A673 (cell line): ENCODE results near the gene TRAF3IP1. TPM values are rescaled to one million over a fixed set of nuclear protein-coding genes. Genes with fewer than 3 reads are reported as not detected.

ENCODE experiments used
- BruUV-seq: library from RNA; stranded (reverse); fragments of 400-500 nt; replicated peaks from 2 replicates; lab custom pipeline; 2021; lab: Mats Ljungman, UMichigan
- CTCF ChIA-PET: fragments of 300-600 bp; sonication (Branson Sonifier 250); formaldehyde crosslinking; loops from one replicate; lab custom pipeline; 2022; ENCODE audit warnings: antibody characterized with exemption; lab: Charles Lee
- POLR2A ChIA-PET: fragments of 300-600 bp; sonication (Branson Sonifier 250); formaldehyde crosslinking; loops from one replicate; lab custom pipeline; 2022; ENCODE audit warnings: antibody characterized with exemption; ENCODE audit not compliant: low non-redundant PET; lab: Charles Lee
- DNase-seq: peaks from one replicate; pipeline ENCODE4 v3.0.0-alpha.2; 2015; ENCODE audit warnings: low spot score
- H3K27ac ChIP-seq: fragments of 200-600 bp; sonication (generic); 2 replicates; pipeline ENCODE4 v1.5.1; 2016; ENCODE audit warnings: mixed run types, low read depth, mild to moderate bottlenecking, mixed read lengths, antibody characterized with exemption, low read length; ENCODE audit not compliant: poor library complexity, severe bottlenecking
- H3K27me3 ChIP-seq: fragments of 200-600 bp; sonication (generic); replicated peaks from 2 replicates; pipeline ENCODE4 v1.6.1; 2017; ENCODE audit warnings: mixed run types, low read depth, mild to moderate bottlenecking, mixed read lengths, antibody characterized with exemption, low read length; ENCODE audit not compliant: insufficient read depth, poor library complexity
- H3K36me3 ChIP-seq: fragments of 200-600 bp; sonication (generic); 2 replicates; pipeline ENCODE4 v1.6.1; 2016; ENCODE audit warnings: mixed run types, mild to moderate bottlenecking, mixed read lengths, antibody characterized with exemption, low read length; ENCODE audit not compliant: insufficient read depth, poor library complexity, severe bottlenecking
- H3K4me1 ChIP-seq: fragments of 200-600 bp; sonication (generic); 2 replicates; pipeline ENCODE4 v1.6.1; 2017; ENCODE audit warnings: mixed run types, mild to moderate bottlenecking, mixed read lengths, antibody characterized with exemption, low read length; ENCODE audit not compliant: insufficient read depth, poor library complexity, severe bottlenecking
- H3K4me3 ChIP-seq: fragments of 200-600 bp; sonication (generic); 2 replicates; pipeline ENCODE4 v1.5.1; 2016; ENCODE audit warnings: low read depth, mixed run types, mild to moderate bottlenecking, mixed read lengths, low read length; ENCODE audit not compliant: poor library complexity, severe bottlenecking
- H3K9me3 ChIP-seq: fragments of 200-600 bp; sonication (generic); 2 replicates; pipeline ENCODE4 v1.6.1; 2016; ENCODE audit warnings: mixed run types, low read depth, mild to moderate bottlenecking, mixed read lengths, antibody characterized with exemption, low read length; ENCODE audit not compliant: poor library complexity, severe bottlenecking
- EZH2 ChIP-seq: fragments of 200-600 bp; sonication (generic); IDR thresholded peaks from 2 replicates; pipeline ENCODE4 v1.6.1; 2017; ENCODE audit warnings: borderline replicate concordance, low read depth, mild to moderate bottlenecking, mixed read lengths, antibody characterized with exemption, low read length; ENCODE audit not compliant: poor library complexity, severe bottlenecking
- intact Hi-C: fragments of 100-400 bp; cut with micrococcal nuclease; formaldehyde crosslinking; loops from one replicate; pipeline ENCODE4 v1.10.0; 2022; ENCODE audit not compliant: unreplicated experiment
- total RNA-seq: library from RNA; stranded (reverse); gene quantifications from 2 replicates; pipeline ENCODE4 v1.2.3, GENCODE V29; 2021
- TF ChIP-seq, protein P1 (sequence below): fragments of 300-800, 200-600 bp; sonication (generic); conservative IDR thresholded peaks from 2 replicates; pipeline ENCODE4 v1.5.1; 2017; ENCODE audit warnings: low read depth, mild to moderate bottlenecking, antibody characterized with exemption, low read length, moderate library complexity, mixed read lengths

The TRAF3IP1 gene
- total RNA-seq, 1 experiment from 2014 or later = 23.0 TPM

DNA sequence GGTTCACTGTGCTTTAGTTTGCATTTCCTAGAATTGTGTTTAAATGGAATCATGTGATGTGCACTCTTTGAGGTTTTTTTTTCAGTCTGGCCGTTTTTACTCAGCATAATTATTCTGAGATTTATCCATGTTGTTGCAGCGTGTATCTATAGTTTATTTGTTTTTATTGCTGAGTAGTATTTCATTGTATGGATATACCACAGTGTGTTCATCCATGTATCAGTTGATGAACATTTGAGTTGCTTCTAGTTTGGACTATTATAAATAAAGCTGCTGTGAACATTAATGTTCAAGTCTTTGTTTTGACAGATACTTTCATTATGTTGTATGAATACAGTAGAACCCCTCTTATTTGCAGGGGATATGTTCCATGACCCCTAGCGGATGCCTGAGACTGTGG lies 39.1 kb downstream of the TRAF3IP1 start:
- Histone ChIP-seq H3K9me3 (no peaks in the 10 kb centered on the region), H3K27ac (no peak overlapping the region), H3K4me3 (no peak overlapping the region), H3K4me1 (no peaks in the 10 kb centered on the region), H3K27me3 (no peaks in the 10 kb centered on the region), H3K36me3 (no peaks in the 10 kb centered on the region)
- no peak for DNase-seq
- no peak for TF ChIP-seq EZH2
- TF ChIP-seq, protein P1, sequence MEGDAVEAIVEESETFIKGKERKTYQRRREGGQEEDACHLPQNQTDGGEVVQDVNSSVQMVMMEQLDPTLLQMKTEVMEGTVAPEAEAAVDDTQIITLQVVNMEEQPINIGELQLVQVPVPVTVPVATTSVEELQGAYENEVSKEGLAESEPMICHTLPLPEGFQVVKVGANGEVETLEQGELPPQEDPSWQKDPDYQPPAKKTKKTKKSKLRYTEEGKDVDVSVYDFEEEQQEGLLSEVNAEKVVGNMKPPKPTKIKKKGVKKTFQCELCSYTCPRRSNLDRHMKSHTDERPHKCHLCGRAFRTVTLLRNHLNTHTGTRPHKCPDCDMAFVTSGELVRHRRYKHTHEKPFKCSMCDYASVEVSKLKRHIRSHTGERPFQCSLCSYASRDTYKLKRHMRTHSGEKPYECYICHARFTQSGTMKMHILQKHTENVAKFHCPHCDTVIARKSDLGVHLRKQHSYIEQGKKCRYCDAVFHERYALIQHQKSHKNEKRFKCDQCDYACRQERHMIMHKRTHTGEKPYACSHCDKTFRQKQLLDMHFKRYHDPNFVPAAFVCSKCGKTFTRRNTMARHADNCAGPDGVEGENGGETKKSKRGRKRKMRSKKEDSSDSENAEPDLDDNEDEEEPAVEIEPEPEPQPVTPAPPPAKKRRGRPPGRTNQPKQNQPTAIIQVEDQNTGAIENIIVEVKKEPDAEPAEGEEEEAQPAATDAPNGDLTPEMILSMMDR = no peak
- CTCF ChIA-PET = no interaction called here
- POLR2A ChIA-PET = no interaction called here
- BruUV-seq = no TSS peak
- intact Hi-C loops = no loop called here

DNA sequence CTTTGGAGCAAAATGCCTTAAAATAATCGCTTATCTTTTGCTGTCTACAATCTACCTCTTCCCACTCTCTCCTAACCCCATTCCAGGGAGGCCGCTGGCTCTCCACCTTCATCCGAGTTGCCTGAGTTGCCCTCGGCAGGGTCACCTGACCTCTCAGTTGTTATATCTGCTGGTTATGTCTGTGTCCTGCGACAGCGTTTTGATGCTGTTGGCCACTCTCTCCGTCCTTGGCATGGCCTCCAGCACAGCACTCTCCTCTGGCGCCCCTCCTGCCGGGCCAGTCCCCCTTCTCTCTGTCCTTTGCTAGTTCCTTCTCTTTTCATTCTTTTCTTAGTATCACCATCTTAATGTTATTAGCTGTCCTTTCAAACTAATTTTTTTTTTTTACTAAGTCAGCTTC lies 41.6 kb downstream of the TRAF3IP1 start:
- no peak overlapping the region for H3K27ac ChIP-seq
- ChIA-PET POLR2A (no interaction called here), CTCF (no interaction called here)
- intact Hi-C loops = no loop called here
- H3K4me3 ChIP-seq = no peak overlapping the region
- H3K36me3 ChIP-seq = no peaks in the 10 kb centered on the region
- no peak for DNase-seq
- BruUV-seq = no TSS peak
- no peak for TF ChIP-seq EZH2
- TF ChIP-seq, protein P1 = no peak
- H3K27me3 ChIP-seq = no peaks in the 10 kb centered on the region
- no peaks in the 10 kb centered on the region for H3K9me3 ChIP-seq
- H3K4me1 ChIP-seq = no peaks in the 10 kb centered on the region

DNA sequence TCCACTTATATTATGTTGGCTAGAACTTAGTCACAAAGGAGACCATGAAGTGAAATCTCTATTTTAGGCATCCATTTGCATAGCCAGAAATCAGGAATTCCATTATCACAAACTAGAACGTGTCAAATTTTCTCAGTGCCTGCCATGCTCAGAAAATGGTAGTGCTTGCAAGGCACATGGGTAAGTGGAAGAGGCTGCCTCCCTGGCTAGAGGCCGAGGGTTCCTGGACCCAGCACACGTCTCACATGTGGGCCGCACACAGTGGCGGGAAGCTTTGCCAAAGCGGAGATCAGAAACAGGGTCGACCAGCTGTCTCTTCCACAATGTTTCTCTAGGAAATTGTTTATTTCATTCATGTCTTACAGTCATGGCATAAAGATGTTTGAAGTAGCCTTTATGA lies 42.3 kb downstream of the TRAF3IP1 start:
- no peak overlapping the region for H3K4me3 ChIP-seq
- ChIA-PET CTCF (no interaction called here), POLR2A (interaction anchor here (0.7 kb wide), 1 partner anchor 97 kb away, joined by 6 read pairs; no protein-coding TSS in a partner anchor)
- BruUV-seq = no TSS peak
- TF ChIP-seq, protein P1 = no peak
- TF ChIP-seq EZH2 = no peak
- H3K4me1 ChIP-seq = no peaks in the 10 kb centered on the region
- no peak overlapping the region for H3K27ac ChIP-seq
- intact Hi-C loops = no loop called here
- H3K27me3 ChIP-seq = no peaks in the 10 kb centered on the region
- DNase-seq = no peak
- no peaks in the 10 kb centered on the region for H3K36me3 ChIP-seq
- H3K9me3 ChIP-seq = no peaks in the 10 kb centered on the region
